ENCODE data around the gene CIZ1.

CIZ1 gene

GRCh38 chr9:128162215-128163026, 29.0 kb downstream of the CIZ1 start:
- no peak for DNase-seq

- no peak for DNase-seq
These were observed 30.0 kb downstream of the CIZ1 start for GRCh38 chr9:128161215-128161902.

GRCh38 chr9:128160603-128160987, 30.8 kb downstream of the CIZ1 start:
- DNase-seq, result peak in 2 of 4 experiments; percentile 13 to 18

GRCh38 chr9:128159784-128160602, 31.4 kb downstream of the CIZ1 start, which contains the start of gene BBLN:
Gene BBLN, plus strand, starts transcription at chr9:128160265. Its CDS starts 143 bp downstream, at chr9:128160408.
- DNase-seq, result peak; percentile 89 to 94 (median 93)

GRCh38 chr9:128159522-128159783, 31.9 kb downstream of the CIZ1 start:
- DNase-seq, result peak in 1 of 4 experiments; percentile 21

GRCh38 chr9:128155736-128156500, 35.5 kb downstream of the CIZ1 start:
- no peak for DNase-seq

- no peak for DNase-seq
These were observed 37.3 kb downstream of the CIZ1 start for GRCh38 chr9:128153947-128154695.

- DNase-seq, result no peak
These were observed 38.1 kb downstream of the CIZ1 start for GRCh38 chr9:128153060-128153946.

GRCh38 chr9:128152133-128153059, 39.0 kb downstream of the CIZ1 start:
- DNase-seq, result no peak

- no peak for DNase-seq
These were observed 39.9 kb downstream of the CIZ1 start for GRCh38 chr9:128151309-128152132.

- DNase-seq, result no peak
These were observed 40.6 kb downstream of the CIZ1 start for GRCh38 chr9:128150594-128151308.

GRCh38 chr9:128149951-128150593, 41.3 kb downstream of the CIZ1 start:
- no peak for DNase-seq

GRCh38 chr9:128149001-128149701, 42.2 kb downstream of the CIZ1 start, which contains the start of gene LCN2:
Gene LCN2, plus strand, starts transcription at chr9:128149453. Its CDS starts 73 bp downstream, at chr9:128149526.
- no peak for DNase-seq

- DNase-seq, result no peak
These were observed 42.8 kb downstream of the CIZ1 start for GRCh38 chr9:128148509-128149000.

- DNase-seq, result no peak
These were observed 44.7 kb downstream of the CIZ1 start for GRCh38 chr9:128146591-128147120.

- no peak for DNase-seq
These were observed 45.4 kb downstream of the CIZ1 start for GRCh38 chr9:128145951-128146351.
